ELR (cell line): ENCODE measurements around the gene SIGLEC11.
"Not testable (repeated sequence)": the region's sequence is repeated elsewhere in the genome, so short reads cannot be mapped to it uniquely, and the experiment has no call there.

ENCODE experiments used
- DNase-seq: peaks from one replicate; pipeline ENCODE4 v3.0.0-alpha.2; 2015; ENCODE audit warnings: low read depth

SIGLEC11 gene, protein sequence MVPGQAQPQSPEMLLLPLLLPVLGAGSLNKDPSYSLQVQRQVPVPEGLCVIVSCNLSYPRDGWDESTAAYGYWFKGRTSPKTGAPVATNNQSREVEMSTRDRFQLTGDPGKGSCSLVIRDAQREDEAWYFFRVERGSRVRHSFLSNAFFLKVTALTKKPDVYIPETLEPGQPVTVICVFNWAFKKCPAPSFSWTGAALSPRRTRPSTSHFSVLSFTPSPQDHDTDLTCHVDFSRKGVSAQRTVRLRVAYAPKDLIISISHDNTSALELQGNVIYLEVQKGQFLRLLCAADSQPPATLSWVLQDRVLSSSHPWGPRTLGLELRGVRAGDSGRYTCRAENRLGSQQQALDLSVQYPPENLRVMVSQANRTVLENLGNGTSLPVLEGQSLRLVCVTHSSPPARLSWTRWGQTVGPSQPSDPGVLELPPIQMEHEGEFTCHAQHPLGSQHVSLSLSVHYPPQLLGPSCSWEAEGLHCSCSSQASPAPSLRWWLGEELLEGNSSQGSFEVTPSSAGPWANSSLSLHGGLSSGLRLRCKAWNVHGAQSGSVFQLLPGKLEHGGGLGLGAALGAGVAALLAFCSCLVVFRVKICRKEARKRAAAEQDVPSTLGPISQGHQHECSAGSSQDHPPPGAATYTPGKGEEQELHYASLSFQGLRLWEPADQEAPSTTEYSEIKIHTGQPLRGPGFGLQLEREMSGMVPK

GRCh38 chr19:49960980-49961379 lies at the start of gene SIGLEC11:
Gene SIGLEC11 (minus strand): TSS chr19:49961172. CDS start chr19:49961081, 91 bp downstream.
- not testable (repeated sequence) for DNase-seq

- peak; percentile 18 for DNase-seq
These were observed 47.6 kb upstream of the SIGLEC11 start for GRCh38 chr19:50008532-50008931.

DNA sequence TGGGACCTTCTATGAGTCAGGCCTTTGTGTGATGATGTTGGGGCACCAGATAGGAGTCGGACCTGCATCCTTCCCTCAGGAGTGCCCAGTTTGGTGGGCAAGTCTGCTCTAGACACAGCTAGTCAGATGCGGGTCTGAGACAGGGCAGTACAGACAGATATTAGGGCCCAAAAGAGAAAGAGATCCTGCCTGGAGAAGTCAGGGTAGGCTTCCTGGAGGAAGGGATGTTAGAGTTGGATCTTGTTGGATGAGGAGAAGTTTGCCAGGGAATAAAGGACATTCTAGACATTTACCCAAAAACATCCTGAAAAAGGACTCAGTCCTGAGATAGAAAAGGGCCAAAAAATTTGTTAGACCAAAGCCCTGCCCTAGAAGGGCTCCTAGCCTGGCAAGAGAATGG lies 47.0 kb upstream of the SIGLEC11 start:
- DNase-seq, result no peak

- DNase-seq, result no peak
These were observed 46.2 kb upstream of the SIGLEC11 start for GRCh38 chr19:50007170-50007569.

GRCh38 chr19:50005428-50005827 lies 44.5 kb upstream of the SIGLEC11 start:
- DNase-seq, result no peak

- DNase-seq, result peak; percentile 97
These were observed 42.9 kb upstream of the SIGLEC11 start for GRCh38 chr19:50003810-50004419.

GRCh38 chr19:50003254-50003788 lies 42.3 kb upstream of the SIGLEC11 start:
- no peak for DNase-seq

GRCh38 chr19:50002386-50002960 lies 41.5 kb upstream of the SIGLEC11 start:
- no peak for DNase-seq

DNA sequence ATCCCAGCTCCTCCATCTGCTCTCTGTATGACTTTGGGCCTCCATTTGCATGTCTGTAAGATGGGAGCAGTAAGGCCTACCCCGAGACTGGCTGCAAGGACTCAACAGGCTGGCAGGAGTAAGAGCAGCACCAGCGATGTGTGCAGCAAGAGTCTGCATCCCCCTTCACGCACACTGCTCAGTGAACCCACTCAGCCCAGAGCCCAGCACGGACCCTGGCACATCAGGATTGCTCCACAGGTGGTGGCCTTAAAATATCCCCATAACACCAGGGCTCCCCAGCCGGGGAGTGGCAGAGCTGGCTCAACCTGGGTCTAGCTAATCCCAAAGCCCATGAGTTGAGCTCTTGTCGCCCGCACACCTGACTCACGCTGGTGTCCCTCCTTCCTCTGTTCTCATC lies 40.8 kb upstream of the SIGLEC11 start:
- DNase-seq, result no peak

DNA sequence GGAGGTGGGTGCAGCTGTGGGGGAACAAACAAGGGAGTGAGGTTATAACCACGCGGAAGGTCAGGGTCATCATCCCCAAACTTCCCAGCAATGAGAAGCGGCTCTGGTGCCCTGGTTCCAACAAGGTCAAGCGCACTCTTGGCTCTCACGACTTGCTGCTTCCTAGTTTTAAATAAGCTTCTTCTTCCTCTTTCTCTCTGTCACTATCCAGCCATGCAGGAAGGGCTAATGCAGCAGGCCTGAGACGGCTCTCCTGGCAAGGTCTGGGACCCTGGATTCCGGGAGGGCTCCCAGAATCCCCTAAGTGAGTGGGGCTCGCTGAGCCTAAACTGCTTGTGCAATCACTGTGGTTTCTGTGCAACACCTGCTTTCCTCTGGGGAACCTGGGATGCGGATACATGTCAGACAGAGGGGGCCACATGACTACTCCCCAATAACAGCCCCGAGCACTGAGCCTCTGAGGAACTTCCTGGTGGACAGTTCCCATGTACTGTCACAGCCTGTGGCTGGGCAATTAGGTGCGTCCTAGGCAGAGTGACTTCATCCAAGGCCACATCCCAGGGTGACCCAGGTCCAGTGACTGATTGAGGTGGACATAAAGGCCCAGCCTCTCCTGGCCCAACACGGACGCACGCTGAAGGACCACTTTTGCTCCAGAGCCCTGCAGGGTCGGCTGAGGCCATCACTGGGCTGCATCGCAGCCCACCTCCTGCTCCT lies 40.0 kb upstream of the SIGLEC11 start:
- DNase-seq, result no peak

- DNase-seq, result no peak
These were observed 39.3 kb upstream of the SIGLEC11 start for GRCh38 chr19:50000038-50000840.

- DNase-seq, result no peak
These were observed 38.5 kb upstream of the SIGLEC11 start for GRCh38 chr19:49999371-50000010.

GRCh38 chr19:49997709-49998108 lies 36.7 kb upstream of the SIGLEC11 start:
- peak; percentile 52 for DNase-seq

DNA sequence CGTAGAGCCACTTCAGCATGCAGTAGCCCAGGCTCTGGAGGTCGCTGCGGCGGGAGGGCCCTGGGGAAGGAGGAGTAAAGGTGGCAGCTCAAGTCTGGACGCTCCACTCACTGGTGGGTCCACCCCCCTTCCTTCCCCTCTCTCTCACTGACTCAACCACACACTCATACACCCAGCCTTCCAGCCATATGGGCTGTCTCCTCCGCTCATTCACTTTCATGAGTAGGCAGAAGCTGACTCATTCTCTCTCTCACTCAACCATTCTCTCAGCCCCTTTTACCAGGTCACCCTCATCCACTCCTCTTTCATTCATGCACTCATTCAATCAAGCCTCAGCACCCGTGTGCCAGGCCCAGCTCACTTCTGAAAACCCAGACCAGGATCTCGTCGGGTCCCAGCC lies 27.5 kb upstream of the SIGLEC11 start:
- DNase-seq, result peak; percentile 90

DNA sequence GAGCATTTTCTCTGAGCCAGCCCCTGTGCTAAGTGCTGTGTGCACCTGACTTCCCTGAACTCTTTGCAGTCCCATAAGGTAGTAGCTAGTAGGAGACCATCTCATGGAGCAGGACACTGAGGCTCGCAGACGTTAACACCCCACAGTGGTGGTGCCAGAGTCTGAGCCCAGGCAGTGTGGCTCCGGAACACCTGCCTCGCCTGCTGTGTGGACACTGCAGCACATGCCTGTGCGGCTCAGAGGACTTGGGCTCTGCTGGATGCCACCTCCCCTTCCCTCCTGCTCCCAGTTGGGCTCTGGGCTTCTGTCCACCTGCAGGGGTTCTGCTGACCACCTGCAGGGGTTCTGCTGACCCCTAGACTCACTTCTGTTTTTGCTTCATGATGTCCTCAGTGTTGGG lies 27.0 kb upstream of the SIGLEC11 start:
- DNase-seq, result no peak

DNA sequence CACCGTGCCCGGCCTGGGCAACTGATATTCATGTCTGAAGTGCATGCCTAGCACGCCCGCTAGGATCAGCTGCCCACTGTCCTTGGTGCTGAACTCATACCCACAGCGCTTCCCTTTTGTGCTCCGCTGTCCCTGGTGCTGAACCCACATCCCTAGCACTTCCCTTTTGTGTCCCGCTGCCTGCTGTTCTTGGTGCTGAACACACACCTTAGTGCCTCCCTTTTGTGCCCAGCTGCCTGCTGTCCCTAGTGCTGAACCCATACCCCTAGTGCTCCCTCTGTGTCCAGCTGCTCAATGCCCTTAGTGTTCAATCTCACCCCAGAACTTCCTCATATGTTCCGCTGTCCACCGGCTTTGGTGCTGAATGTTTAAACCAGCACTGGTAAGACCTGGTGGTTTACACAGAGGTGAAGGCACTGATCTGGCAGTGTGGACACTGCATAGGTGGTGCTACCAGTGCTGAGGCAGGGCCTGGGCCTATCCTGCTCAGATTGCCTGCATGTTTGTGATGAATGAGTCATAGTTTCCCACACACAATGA lies 26.3 kb upstream of the SIGLEC11 start:
- peak; percentile 91 for DNase-seq

- no peak for DNase-seq
These were observed 25.4 kb upstream of the SIGLEC11 start for GRCh38 chr19:49986354-49986753.

DNA sequence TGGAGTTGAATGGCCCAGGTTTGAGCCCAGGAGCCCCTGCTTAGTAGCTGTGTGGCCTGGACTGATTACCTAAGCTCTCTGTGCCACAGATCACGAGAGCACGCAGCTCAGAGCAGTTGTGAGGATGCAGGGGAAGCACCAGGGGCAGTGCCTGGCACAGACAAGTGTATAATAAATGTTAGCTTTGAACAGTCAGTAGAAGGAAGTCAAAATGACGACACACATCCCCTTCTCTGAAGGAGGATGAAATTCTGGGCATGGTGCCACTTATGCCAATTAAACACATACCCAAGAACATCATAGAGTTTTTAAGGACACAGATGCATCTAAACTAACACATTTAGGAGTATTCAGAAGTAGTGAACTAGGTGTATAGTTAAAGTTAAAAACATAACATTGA lies 24.9 kb upstream of the SIGLEC11 start:
- DNase-seq, result no peak

DNA sequence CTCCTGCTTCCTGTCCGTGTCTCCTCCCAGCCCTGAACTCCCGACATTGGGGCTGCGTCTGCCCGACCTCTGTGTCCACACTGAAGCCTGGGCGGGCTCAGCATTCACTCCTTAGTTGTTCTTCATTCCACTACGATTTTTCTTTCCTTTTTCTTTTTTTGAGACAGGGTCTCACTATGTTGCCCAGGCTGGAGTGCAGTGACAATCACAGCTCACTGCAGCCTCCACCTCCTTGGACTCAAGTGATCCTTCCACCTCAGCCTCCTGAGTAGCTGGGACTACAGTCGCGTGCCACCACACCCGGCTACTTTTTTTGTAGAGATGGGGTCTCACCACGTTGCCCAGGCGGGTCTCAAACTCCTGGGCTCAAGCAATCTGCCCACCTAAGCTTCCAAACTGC lies 23.5 kb upstream of the SIGLEC11 start:
- no peak for DNase-seq

DNA sequence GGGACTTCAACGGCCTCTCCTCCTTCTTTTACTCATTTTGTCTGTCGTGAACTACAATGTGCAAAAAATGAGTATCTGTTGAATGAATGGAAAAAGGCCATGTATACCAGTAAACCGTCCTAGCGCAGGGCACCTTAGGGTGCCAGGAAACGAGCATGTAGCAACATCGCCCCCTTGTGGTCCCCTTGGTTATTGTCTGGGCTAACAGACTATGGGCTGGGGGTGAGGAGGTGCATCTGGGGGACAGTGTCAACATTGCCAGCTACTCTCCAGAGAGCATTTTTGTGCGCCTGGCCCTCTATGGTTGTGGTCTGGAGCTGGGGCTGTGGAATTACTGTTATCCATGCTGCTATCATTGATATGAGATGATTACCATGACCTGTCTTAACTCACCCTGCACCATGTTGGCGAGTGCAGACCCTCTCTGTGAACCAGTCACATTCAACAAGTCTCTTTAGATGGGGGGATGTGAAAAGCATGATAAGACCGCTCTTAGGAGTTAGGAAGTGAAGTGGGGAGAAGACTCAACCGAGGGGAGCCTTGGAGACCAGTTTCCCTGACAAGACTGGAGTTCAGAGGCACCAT lies 22.8 kb upstream of the SIGLEC11 start:
- peak; percentile 67 for DNase-seq
